ENCODE measurements around the gene AACS. TPM values are rescaled to one million over a fixed set of nuclear protein-coding genes. Genes with fewer than 3 reads are reported as not detected.

The AACS gene
- total RNA-seq, 4 donors from 2014 or later: 17.9 to 29.7 (median 23.6) TPM

GRCh38 chr12:125143491-125143890 lies 78.3 kb downstream of the AACS start:
- Histone ChIP-seq H3K27me3 (no peaks in the 10 kb centered on the region), H3K27ac (no peak overlapping the region), H3K4me1 (no peaks in the 10 kb centered on the region), H3K4me3 (no peak overlapping the region), H3K36me3 (peaks cover 0 to 18% (median 0%) of the 10 kb centered on the region in 3 donors), H3K9me3 (no peaks in the 10 kb centered on the region)
- 11 to 42% methylated on average over 4 to 7 of the region's 9 CpGs for WGBS, 2 donors
- DNase-seq (ENCODE audit: low spot score in 2 of 2): no peak
- TF ChIP-seq EP300 (IDR thresholded peaks at IDR 0.05) (no peak), CTCF (IDR thresholded peaks at IDR 0.05) (no peak), POLR2A (IDR thresholded peaks at IDR 0.05) (no peak)

- H3K9me3 ChIP-seq: no peaks in the 10 kb centered on the region
- no peak for DNase-seq (ENCODE audit: low spot score in 2 of 2)
- no peaks in the 10 kb centered on the region for H3K27me3 ChIP-seq
- H3K4me3 ChIP-seq: no peak overlapping the region
- peaks cover 0 to 2% (median 0%) of the 10 kb centered on the region in 3 donors for H3K36me3 ChIP-seq
- no peak for TF ChIP-seq POLR2A (IDR thresholded peaks at IDR 0.05)
- no peak for TF ChIP-seq EP300 (IDR thresholded peaks at IDR 0.05)
- no peak for TF ChIP-seq CTCF (IDR thresholded peaks at IDR 0.05)
- no peak overlapping the region for H3K27ac ChIP-seq
- whole genome bisulfite sequencing, 2 donors: 65 to 73% methylated on average over 12 of the region's 12 CpGs
- no peaks in the 10 kb centered on the region for H3K4me1 ChIP-seq
Observed at GRCh38 chr12:125145196-125145595, 80.0 kb downstream of the AACS start.

GRCh38 chr12:125148316-125148715 lies 83.1 kb downstream of the AACS start:
- no peak for DNase-seq (ENCODE audit: low spot score in 2 of 2)
- no peaks in the 10 kb centered on the region for H3K27me3 ChIP-seq
- H3K4me3 ChIP-seq: no peak overlapping the region
- H3K27ac ChIP-seq: no peak overlapping the region
- H3K4me1 ChIP-seq: no peaks in the 10 kb centered on the region
- 74 to 76% methylated on average over 6 of the region's 6 CpGs for WGBS, 2 donors
- H3K36me3 ChIP-seq: no peaks in the 10 kb centered on the region
- peaks cover 0 to 2% (median 0%) of the 10 kb centered on the region in 4 donors for H3K9me3 ChIP-seq
- TF ChIP-seq POLR2A (IDR thresholded peaks at IDR 0.05) (no peak), EP300 (IDR thresholded peaks at IDR 0.05) (no peak), CTCF (IDR thresholded peaks at IDR 0.05) (no peak)

GRCh38 chr12:125149160-125150108 lies 84.2 kb downstream of the AACS start:
- peaks cover 0 to 3% (median 0%) of the 10 kb centered on the region in 4 donors for H3K9me3 ChIP-seq
- no peak for DNase-seq (ENCODE audit: low spot score in 2 of 2)
- TF ChIP-seq EP300 (IDR thresholded peaks at IDR 0.05) (no peak), POLR2A (IDR thresholded peaks at IDR 0.05) (no peak), CTCF (IDR thresholded peaks at IDR 0.05) (no peak)
- H3K27ac ChIP-seq: no peak overlapping the region
- H3K4me3 ChIP-seq: no peak overlapping the region
- no peaks in the 10 kb centered on the region for H3K27me3 ChIP-seq
- H3K4me1 ChIP-seq: no peaks in the 10 kb centered on the region
- 83% methylated on average over 11 of the region's 11 CpGs for WGBS, 2 donors
- H3K36me3 ChIP-seq: no peaks in the 10 kb centered on the region

- no peak overlapping the region for H3K4me3 ChIP-seq
- H3K36me3 ChIP-seq: no peaks in the 10 kb centered on the region
- TF ChIP-seq POLR2A (IDR thresholded peaks at IDR 0.05) (no peak), EP300 (IDR thresholded peaks at IDR 0.05) (no peak), CTCF (IDR thresholded peaks at IDR 0.05) (no peak)
- DNase-seq (ENCODE audit: low spot score in 2 of 2): no peak
- H3K9me3 ChIP-seq: peaks cover 0 to 8% (median 0%) of the 10 kb centered on the region in 4 donors
- 89 to 93% methylated on average over 9 of the region's 9 CpGs for WGBS, 2 donors
- H3K27me3 ChIP-seq: no peaks in the 10 kb centered on the region
- H3K4me1 ChIP-seq: no peaks in the 10 kb centered on the region
- no peak overlapping the region for H3K27ac ChIP-seq
Observed at GRCh38 chr12:125151284-125151683, 86.0 kb downstream of the AACS start.

Data from tibial nerve (tissue), 4 donors.